Motor neuron (in vitro differentiated cells): ENCODE measurements around the gene APOBEC3G. TPM values are rescaled to one million over a fixed set of nuclear protein-coding genes. Genes with fewer than 3 reads are reported as not detected.
A peak's percentile ranks its signal among the peaks of the same experiment; 100 is the strongest.
"Not testable (repeated sequence)": the region's sequence is repeated elsewhere in the genome, so short reads cannot be mapped to it uniquely, and the experiment has no call there.

ENCODE experiments used
- ATAC-seq, 8 experiments: fragments of 200-7000 bp; cut with Tn5 transposase; replicated peaks in 6 of 8; 2 replicates each; pipeline ENCODE4 v1.8.0; 2021; ENCODE audit warnings: mild to moderate bottlenecking in 8 of 8, moderate library complexity in 8 of 8
- H3K27ac ChIP-seq, 2 donors: fragments of 250-450 bp; sonication (Bioruptor Pico); 2 replicates each; pipeline ENCODE4 v1.9.0; 2021; ENCODE audit warnings: antibody characterized with exemption in 2 of 2, mild to moderate bottlenecking in 2 of 2, moderate library complexity in 1 of 2
- H3K4me1 ChIP-seq, 2 donors: fragments of 250-450 bp; sonication (Bioruptor Pico); replicated peaks in 1 of 2; 2 replicates each; pipeline ENCODE4 v1.6.1; 2021; ENCODE audit warnings: antibody characterized with exemption in 2 of 2, mild to moderate bottlenecking in 2 of 2, moderate library complexity in 1 of 2
- H3K4me3 ChIP-seq, 5 donors: fragments of 250-450 bp; sonication (Bioruptor Pico); 2 replicates each; pipeline ENCODE4 v1.9.0; 2021; ENCODE audit warnings: antibody characterized with exemption in 5 of 5, mild to moderate bottlenecking in 5 of 5, moderate library complexity in 4 of 5
- WGBS, 10 experiments: fragments of 450-650 bp; shearing (Covaris generic); methylation state at CpG; one replicate each; pipeline ENCODE4 v1.0.0; 2022; 5-methylcytosine and 5-hydroxymethylcytosine counted together
- in situ Hi-C, 9 experiments: fragments of 400-800 bp; cut with MboI; loops; one replicate each; pipeline ENCODE4 v1.15.0; 2021; ENCODE audit warnings: low sequenced_read_pairs in 9 of 9, low pct_unique_long_range_greater_than_20kb in 2 of 9; ENCODE audit not compliant: unreplicated experiment in 9 of 9
- total RNA-seq, 8 experiments: library from RNA; unstranded; fragments of 300-600 nt; gene quantifications; 2 replicates each; pipeline versions ENCODE4 v1.2.3 to v1.2.4, GENCODE V29; 2022

Gene APOBEC3G
- total RNA-seq, 8 experiments from 2014 or later = 0.83 to 21.2 (median 4.3) TPM

DNA sequence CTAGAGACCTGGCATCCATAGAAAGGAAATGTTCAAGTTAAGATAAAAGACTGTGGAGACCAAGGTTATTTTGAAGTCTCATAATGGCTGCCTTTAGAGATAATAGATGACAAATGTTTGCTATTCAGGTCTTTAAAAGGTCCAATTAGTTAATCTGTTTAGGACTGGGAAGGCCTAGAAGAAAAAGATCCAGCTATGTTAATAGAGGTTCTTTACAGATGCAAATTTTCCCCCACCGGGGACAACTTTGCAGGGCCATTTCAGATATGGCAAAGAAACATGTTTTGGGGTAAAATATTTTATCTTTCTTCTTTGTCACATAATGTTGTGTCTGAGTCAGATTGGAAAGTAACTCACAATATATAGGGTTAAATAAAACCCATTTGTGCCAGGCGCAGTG is 3.1 kb upstream of the APOBEC3G start:
- ATAC-seq = no peak
- H3K4me3 ChIP-seq = no peak overlapping the region
- no peak overlapping the region for H3K27ac ChIP-seq
- WGBS, 10 experiments = 0 to 100% (median 49%) methylated on average over 1 to 2 of the region's 2 CpGs; no CpG with 5 or more reads in 2 of the 10 experiments
- H3K4me1 ChIP-seq = peaks cover 16 to 24% of the 10 kb centered on the region in 2 donors
- in situ Hi-C loops = no loop called here

DNA sequence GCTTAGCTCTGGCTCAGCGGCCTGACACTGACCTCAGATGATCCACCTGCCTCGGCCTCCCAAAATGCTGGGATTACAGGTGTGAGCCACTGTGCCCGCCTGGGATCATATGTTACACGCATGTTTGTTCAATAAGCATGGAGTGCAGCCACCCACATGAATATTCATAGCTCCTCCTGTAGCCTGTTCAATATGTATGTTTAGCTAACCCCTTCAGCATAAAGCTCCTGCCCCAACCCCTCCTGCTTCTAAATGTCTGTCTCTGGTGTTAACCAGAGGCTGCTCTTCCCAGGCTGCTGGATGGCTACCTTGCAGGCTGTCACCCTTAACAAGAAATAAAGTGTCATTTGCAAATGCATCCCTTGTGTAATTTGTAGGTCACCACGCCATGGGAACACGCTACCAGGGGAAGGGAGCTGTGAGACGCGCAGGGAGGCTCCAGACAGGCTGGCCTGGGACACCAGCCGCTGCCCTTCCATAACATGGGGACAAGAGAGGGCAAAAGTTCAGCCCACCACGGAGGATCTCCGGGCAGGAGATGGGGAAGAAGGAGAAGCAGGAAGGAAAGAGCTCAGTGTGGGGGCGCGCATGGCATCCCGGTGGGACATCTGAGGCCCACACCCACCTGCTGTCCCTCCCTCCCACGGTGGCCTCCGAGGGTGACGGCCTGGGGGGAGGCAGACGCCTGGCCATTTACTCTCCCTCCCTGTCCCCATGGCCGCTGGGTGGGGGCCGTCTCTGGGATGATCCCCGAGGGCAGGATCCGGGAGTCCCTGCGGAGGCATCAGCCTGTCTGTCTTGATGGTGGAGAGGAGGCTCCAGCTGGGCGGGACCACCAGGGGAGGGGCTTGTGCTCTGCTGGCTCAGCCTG is 685 bp upstream of the APOBEC3G start:
- peak; percentile 90 to 94 (median 92) for ATAC-seq
- peaks cover 18 to 24% of the 10 kb centered on the region in 2 donors for H3K4me1 ChIP-seq
- WGBS, 10 experiments = 0 to 7% methylated on average over 1 to 3 of the region's 24 CpGs; no CpG with 5 or more reads in 8 of the 10 experiments
- in situ Hi-C loops = not testable (repeated sequence)
- peak overlapping the region in 3 of 5 donors; percentile 16 to 23 (median 19) for H3K4me3 ChIP-seq
- H3K27ac ChIP-seq = peak overlapping the region; percentile 63 to 83

DNA sequence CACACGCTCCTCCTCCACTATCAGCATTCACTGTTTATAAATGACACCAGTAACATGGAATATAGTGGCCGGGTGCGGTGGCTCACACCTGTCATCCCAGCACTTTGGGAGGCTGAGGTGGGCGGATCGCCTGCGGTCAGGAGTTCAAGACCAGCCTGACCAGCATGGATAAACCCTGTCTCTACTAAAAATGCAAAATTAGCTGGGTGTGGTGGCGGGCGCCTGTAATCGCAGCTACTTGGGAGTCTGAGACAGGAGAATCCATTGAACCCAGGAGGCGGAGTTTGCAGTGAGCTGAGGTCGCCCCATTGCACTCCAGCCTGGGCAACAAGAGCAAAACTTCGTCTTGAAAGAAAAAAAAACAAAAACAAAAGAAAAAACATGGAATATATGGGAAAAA is 837 bp downstream of the APOBEC3G start:
- H3K4me1 ChIP-seq = peaks cover 24% of the 10 kb centered on the region in 2 donors
- in situ Hi-C loops, H3K27ac ChIP-seq, H3K4me3 ChIP-seq, ATAC-seq: not testable (repeated sequence)
- 85 to 97% (median 90%) methylated on average over 2 to 10 of the region's 12 CpGs; no CpG with 5 or more reads in 3 of the 10 experiments for WGBS, 10 experiments

DNA sequence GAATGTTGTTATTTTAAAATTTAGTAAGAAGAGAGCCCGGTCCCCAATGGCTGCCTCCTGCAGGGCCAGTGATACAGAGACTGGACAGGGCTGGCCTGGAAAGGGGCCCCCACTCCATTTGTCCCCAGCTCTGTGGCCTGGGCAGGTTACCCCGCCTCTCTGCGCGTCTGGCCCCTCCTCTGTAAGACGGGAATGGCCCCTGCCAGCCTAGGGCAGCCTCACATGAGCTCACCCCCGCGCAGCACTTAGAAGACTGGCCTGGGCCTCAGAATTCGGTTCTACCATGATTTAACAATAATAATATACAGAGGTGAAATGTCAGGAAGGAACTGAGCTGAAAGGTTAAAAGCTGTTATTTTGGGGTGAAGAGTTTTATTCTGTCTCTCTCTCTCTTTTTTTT is 1.3 kb downstream of the APOBEC3G start:
- H3K27ac ChIP-seq = no peak overlapping the region
- no peak for ATAC-seq
- H3K4me1 ChIP-seq = peaks cover 24% of the 10 kb centered on the region in 2 donors
- in situ Hi-C loops = no loop called here
- H3K4me3 ChIP-seq = no peak overlapping the region
- 60 to 88% (median 83%) methylated on average over 1 to 4 of the region's 8 CpGs; no CpG with 5 or more reads in 5 of the 10 experiments for WGBS, 10 experiments

DNA sequence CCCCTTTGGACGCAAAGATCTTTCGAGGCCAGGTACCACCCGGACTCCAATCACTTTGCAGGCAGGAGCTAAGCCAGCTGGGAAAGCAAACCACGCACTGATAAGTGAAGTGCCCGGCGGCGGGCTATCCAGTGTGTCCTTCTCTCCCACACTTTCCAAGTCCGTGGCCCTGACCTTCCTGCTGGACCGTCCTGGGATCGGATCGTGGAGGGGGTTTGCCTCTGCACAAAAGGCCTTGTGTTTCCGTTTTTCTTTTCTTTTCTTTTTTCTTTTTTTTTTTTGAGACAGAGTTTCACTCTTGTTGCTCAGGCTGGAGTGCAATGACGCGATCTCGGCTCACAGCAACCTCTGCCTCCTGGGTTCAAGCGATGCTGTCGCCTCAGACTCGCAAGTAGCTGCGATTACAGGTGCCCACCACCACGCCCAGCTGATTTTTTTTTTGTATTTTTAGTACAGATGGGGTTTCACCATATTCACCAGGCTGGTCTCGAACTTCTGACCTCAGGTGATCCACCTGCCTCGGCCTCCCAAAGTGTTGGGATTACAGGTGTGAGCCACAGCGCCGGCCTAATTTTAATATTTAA is 2.1 kb downstream of the APOBEC3G start:
- in situ Hi-C loops, ATAC-seq, H3K4me3 ChIP-seq, H3K27ac ChIP-seq: not testable (repeated sequence)
- H3K4me1 ChIP-seq = peaks cover 18 to 24% of the 10 kb centered on the region in 2 donors
- WGBS, 10 experiments = 71 to 100% (median 87%) methylated on average over 1 to 10 of the region's 24 CpGs; no CpG with 5 or more reads in 3 of the 10 experiments

DNA sequence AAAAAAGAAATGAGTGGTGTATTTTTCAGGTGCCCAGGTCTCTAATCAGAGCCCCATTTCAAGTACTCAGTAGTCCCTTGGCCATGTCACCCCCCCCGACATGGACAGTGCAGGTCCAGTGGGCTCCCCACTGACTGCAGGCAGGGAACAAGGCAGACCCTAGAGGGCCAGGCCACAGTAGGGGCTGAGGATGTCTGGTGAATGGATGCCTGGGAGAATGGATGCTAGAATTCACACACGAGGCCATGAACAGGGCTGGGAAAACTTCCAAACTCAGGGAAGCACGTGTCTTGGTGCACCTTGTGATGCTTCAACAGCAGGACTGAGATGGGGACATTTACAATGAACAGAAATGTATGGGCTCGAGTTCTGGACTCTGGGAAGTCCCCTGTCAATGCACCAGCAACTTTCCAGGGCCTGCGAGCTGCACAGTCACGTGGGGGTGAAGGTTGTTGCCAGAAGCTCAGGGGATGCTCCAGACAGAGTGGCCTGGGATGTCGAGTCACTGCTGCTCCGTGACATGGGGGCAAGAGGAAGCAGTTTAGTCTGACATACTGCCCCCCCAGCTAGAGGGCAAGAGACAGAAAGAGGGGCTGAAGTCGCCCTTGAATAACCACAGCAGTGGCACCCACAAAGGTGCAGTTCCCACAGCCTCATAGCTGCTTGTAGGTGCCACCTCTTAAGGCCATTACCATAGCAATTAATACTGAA is 3.1 kb downstream of the APOBEC3G start:
- H3K4me3 ChIP-seq = no peak overlapping the region
- in situ Hi-C loops = no loop called here
- peaks cover 18 to 24% of the 10 kb centered on the region in 2 donors for H3K4me1 ChIP-seq
- ATAC-seq = no peak
- 57 to 89% (median 83%) methylated on average over 1 to 8 of the region's 9 CpGs; no CpG with 5 or more reads in 5 of the 10 experiments for WGBS, 10 experiments
- no peak overlapping the region for H3K27ac ChIP-seq

DNA sequence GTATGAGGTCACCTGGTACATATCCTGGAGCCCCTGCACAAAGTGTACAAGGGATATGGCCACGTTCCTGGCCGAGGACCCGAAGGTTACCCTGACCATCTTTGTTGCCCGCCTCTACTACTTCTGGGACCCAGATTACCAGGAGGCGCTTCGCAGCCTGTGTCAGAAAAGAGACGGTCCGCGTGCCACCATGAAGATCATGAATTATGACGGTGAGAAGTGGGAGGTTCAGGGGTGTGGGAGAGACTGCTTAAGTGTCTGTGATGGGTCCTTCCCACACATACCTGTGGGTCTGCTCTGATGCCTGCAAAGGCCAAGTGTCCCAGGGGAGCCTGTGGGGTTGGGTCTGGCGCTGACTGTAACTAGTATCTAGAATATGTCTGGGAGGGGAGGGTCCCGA is 3.9 kb downstream of the APOBEC3G start:
- in situ Hi-C loops = no loop called here
- WGBS, 10 experiments = 89 to 100% (median 100%) methylated on average over 1 to 6 of the region's 12 CpGs; no CpG with 5 or more reads in 5 of the 10 experiments
- Histone ChIP-seq H3K27ac (no peak overlapping the region), H3K4me3 (no peak overlapping the region), H3K4me1 (peaks cover 18% of the 10 kb centered on the region in 2 donors)
- ATAC-seq = no peak

DNA sequence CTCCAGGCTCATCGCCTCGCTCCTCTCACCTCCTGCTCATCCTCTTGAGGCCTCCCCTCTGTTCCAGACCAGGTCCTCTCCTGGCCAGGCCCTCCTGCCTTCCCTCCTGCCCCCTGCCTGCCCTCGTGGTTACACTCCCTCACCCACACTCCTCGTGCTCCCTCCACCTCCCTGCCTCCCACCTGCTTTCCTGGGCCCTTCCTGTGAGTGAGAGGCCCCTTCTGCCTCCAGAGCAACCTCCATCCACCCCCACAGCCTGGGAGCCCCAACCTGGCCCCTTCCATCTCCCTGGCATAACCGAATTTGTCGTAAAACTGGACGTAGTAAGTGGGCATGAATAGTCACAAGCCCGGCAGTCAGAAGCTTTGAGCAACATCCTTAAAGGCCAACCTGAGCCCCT is 4.5 kb downstream of the APOBEC3G start:
- H3K4me3 ChIP-seq = no peak overlapping the region
- H3K27ac ChIP-seq = no peak overlapping the region
- in situ Hi-C loops = no loop called here
- WGBS, 10 experiments = 33 to 80% (median 73%) methylated on average over 1 to 3 of the region's 8 CpGs; no CpG with 5 or more reads in 5 of the 10 experiments
- peaks cover 14 to 16% of the 10 kb centered on the region in 2 donors for H3K4me1 ChIP-seq
- ATAC-seq = no peak

DNA sequence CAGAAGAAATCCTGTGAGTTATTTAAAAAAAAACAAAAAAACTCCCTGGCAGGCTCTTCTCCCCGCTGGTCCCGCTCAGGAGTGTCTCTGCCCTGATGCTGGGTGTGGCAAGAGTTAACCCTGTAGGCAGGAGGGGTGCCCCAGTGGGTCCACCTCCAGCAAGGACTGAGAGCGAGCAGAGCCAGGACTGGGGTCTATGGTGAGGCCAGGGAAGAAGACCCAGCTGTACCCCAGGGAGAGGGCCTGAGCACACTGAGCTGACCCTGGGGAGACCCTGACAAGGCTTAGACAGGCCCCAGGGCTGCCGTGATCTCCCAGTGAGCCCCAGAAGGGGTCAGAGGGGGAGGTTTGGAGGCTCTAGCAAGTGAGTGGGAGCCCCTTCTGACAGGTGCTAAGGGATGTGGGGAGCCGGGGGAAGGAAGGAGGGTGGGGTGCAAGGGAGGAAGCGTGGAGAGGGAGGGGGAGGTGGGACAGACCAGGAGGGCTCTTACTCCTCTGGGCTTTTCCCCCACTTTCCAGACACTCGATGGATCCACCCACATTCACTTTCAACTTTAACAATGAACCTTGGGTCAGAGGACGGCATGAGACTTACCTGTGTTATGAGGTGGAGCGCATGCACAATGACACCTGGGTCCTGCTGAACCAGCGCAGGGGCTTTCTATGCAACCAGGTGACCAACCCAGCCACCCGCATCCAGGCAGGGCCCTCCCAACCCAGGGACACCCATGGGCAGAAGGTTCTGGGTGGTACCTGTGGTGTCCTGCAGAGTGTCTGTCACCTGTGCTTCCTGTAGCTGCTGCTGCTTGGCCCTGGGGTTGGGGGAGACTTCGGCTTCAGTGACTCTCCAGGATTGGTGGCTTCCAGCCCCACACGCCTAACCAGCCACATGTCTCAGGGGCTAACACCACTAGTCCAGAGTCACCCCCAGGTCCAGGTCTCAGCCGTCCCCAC is 6.4 kb downstream of the APOBEC3G start:
- Histone ChIP-seq H3K4me1 (peaks cover 13 to 19% of the 10 kb centered on the region in 2 donors), H3K4me3 (no peak overlapping the region), H3K27ac (no peak overlapping the region)
- WGBS, 10 experiments = 60 to 83% (median 78%) methylated on average over 1 to 5 of the region's 14 CpGs; no CpG with 5 or more reads in 6 of the 10 experiments
- in situ Hi-C loops = no loop called here
- no peak for ATAC-seq

DNA sequence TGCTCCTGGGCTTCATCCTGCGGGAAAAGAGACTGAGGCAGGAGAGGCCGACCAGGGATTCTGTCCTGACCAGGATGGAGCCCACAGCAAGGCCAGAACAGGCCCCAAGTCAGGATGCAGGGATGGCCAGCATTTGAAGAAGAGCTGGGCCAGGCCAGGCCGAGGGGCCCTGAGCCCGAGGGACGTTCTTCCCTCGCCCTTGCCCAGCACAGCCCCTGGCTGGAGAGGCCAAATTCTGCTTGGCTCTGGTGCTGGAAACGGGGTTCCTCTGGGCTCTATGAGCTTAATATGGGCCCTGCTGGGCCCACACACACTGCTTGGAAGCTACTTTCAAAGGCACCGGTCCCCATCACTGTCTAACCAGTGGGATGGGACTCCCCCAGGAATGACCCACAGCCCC is 7.6 kb downstream of the APOBEC3G start:
- Histone ChIP-seq H3K4me1 (peaks cover 13 to 19% of the 10 kb centered on the region in 2 donors), H3K4me3 (no peak overlapping the region), H3K27ac (no peak overlapping the region)
- in situ Hi-C loops = no loop called here
- no peak for ATAC-seq
- 82 to 100% (median 95%) methylated on average over 1 to 4 of the region's 8 CpGs; no CpG with 5 or more reads in 7 of the 10 experiments for WGBS, 10 experiments

DNA sequence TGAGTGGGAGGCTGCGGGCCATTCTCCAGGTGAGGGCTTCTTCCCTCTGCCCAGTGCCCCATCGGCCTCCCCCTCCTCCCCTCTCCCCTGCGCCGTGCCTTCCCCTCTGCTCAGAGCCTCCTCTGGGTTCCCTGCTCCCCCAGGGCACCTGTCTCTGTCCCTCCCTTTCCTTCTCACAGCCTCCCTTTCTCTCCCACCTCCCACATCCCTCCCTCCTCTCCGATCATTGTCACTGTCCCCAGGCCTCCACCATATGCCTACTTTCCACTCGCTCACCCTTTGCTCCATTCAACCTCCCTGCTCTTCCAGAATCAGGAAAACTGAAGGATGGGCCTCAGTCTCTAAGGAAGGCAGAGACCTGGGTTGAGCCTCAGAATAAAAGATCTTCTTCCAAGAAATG is 10.0 kb downstream of the APOBEC3G start:
- Histone ChIP-seq H3K4me3 (no peak overlapping the region), H3K4me1 (peaks cover 12 to 18% of the 10 kb centered on the region in 2 donors), H3K27ac (no peak overlapping the region)
- 100% methylated on average over 1 of the region's 6 CpGs; no CpG with 5 or more reads in 9 of the 10 experiments for WGBS, 10 experiments
- ATAC-seq = no peak
- in situ Hi-C loops = no loop called here
